K562 (cell line): ENCODE data around the gene ZNF816. TPM values are rescaled to one million over a fixed set of nuclear protein-coding genes. Genes with fewer than 3 reads are reported as not detected.
A peak's percentile ranks its signal among the peaks of the same experiment; 100 is the strongest.

ENCODE experiments used
- NR2F6 ChIP-seq: fragments of 450-650 bp; formaldehyde crosslinking; IDR thresholded peaks from 2 replicates; pipeline ENCODE4 v1.4.0; 2020; ENCODE audit warnings: mild to moderate bottlenecking
- PHF8 ChIP-seq: fragments of 200-600 bp; sonication (generic); IDR thresholded peaks from 2 replicates; pipeline ENCODE4 v1.6.1; 2012; ENCODE audit warnings: mixed run types, mild to moderate bottlenecking, inconsistent platforms, low read length, moderate library complexity, borderline replicate concordance
- POLR2H ChIP-seq: IDR thresholded peaks from 2 replicates; pipeline ENCODE4 v1.6.1; 2016; ENCODE audit warnings: missing genetic modification characterization, low read depth, mild to moderate bottlenecking, control low read depth, missing compliant biosample characterization, moderate library complexity
- PREB ChIP-seq: sonication (generic); formaldehyde crosslinking; IDR thresholded peaks from 2 replicates; pipeline ENCODE4 v1.8.1; 2023; ENCODE audit warnings: mild to moderate bottlenecking, missing genetic modification reagents
- TAF7 ChIP-seq: fragments of 450-650 bp; IDR thresholded peaks from 2 replicates; pipeline ENCODE4 v1.6.1; 2016; ENCODE audit warnings: missing genetic modification characterization, missing compliant biosample characterization
- ZNF407 ChIP-seq: fragments of 450-650 bp; IDR thresholded peaks from 2 replicates; pipeline ENCODE4 v1.6.1; 2016; ENCODE audit warnings: low read depth
- ZNF436 ChIP-seq: fragments of 250-450, 450-650 bp; sonication (Bioruptor Pico); formaldehyde crosslinking; IDR thresholded peaks from 2 replicates; pipeline ENCODE4 v1.7.0; 2020; ENCODE audit warnings: mild to moderate bottlenecking
- ZNF518B ChIP-seq: fragments of 250-450 bp; sonication (Bioruptor Pico); IDR thresholded peaks from 2 replicates; pipeline ENCODE4 v1.5.0; 2021; ENCODE audit warnings: mild to moderate bottlenecking, moderate library complexity
- polyA plus RNA-seq, 8 experiments: library from polyadenylated mRNA; depleted of rRNA in 4 of 8; stranded (reverse) in 5 of 8; unstranded in 3 of 8; fragments of >200 nt; fragmentation: Nextera tagmentation in 2 of 8; fragmentation: Illumina TruSeq in 1 of 8; extraction: Ambion mirVana in 2 of 8; extraction: Trizol in 1 of 8; gene quantifications; 2 replicates each; pipeline versions ENCODE4 v1.2.1 to v1.2.3, GENCODE V29; 2011 to 2014; ENCODE audit warnings: inconsistent platforms in 1 of 8, missing spikeins in 1 of 8
- total RNA-seq, 7 experiments: library from RNA; depleted of rRNA in 6 of 7; stranded (reverse); fragments of >200 nt in 6 of 7; fragmentation: Illumina TruSeq in 2 of 7; extraction: Trizol in 2 of 7; gene quantifications; 2 replicates each; pipeline versions ENCODE4 v1.2.1 to v1.2.3, GENCODE V29; 2011 to 2021; ENCODE audit warnings: low replicate concordance in 1 of 7

Gene ZNF816
- total and polyA plus RNA-seq, 9 of the 15 experiments (the other 6 are each of a cell fraction or from before 2014, with no cell fraction given), result 8.6 to 23.4 (median 13.0) TPM

GRCh38 chr19:52936151-52936953 is 26.3 kb downstream of the ZNF816 start (continued):
- TF ChIP-seq ZNF518B (CRISPR knock-in tag) (no peak), NR2F6 (no peak), TAF7 (tag) (peak; percentile 38; the same call in 1 of the 2 replicates), ZNF436 (CRISPR knock-in tag) (no peak), POLR2H (tag) (no peak), PHF8 (no peak; the same call in 1 of the 2 replicates), PREB (no peak), ZNF407 (no peak)
